ENCODE results near the gene UBXN11.

The UBXN11 gene, protein sequence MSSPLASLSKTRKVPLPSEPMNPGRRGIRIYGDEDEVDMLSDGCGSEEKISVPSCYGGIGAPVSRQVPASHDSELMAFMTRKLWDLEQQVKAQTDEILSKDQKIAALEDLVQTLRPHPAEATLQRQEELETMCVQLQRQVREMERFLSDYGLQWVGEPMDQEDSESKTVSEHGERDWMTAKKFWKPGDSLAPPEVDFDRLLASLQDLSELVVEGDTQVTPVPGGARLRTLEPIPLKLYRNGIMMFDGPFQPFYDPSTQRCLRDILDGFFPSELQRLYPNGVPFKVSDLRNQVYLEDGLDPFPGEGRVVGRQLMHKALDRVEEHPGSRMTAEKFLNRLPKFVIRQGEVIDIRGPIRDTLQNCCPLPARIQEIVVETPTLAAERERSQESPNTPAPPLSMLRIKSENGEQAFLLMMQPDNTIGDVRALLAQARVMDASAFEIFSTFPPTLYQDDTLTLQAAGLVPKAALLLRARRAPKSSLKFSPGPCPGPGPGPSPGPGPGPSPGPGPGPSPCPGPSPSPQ

DNA sequence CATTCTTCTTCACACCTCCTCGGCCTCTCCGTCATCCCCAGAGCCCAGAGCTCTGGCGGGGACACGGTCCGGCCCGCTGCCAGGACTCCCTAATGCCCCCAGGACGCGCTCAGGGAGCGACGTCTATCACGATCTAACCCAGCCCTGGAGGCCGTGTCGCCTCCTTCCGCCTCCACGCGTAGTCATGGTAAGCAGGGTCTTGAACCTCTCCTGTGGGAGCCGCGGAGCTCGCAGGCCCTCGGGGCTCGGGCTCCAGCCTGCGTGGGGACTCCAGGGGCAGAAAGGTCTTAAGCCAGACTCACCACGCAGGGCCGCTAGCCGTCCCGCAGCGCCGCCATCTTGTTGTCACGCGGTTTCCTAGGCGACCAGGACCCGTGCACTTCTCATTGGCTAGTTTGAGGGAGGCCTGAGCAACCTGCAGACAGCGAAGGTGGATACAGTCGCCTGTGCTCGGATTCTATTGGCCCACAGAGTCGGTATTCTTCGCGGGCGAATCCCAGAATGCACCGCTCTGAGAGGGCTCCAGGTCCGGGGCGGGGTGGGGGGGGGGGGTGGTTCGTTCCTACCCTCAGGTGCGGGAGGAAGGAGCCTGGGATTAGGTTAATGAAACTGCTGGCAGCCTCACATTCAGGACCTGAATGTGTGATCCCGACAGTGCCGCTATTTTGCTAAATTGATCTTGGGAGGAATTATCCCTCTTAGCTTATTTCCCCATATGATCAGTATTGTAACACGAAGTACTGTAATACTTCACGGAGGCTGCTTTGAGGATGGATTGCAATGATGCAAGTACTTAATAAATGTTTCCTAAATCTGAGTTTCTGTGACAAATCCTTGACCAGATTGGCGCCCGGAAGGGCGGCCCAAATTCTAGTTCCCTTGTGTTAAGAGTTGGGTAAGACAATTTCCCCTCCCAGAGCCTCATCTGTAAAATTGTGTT is at the start of gene UBXN11:
UBXN11 (minus strand) TSS at position 347 of the 940 bp plus-strand sequence. CDS start 3,753 bp downstream, outside the sequence.
- peak; percentile 99 for DNase-seq

DNA sequence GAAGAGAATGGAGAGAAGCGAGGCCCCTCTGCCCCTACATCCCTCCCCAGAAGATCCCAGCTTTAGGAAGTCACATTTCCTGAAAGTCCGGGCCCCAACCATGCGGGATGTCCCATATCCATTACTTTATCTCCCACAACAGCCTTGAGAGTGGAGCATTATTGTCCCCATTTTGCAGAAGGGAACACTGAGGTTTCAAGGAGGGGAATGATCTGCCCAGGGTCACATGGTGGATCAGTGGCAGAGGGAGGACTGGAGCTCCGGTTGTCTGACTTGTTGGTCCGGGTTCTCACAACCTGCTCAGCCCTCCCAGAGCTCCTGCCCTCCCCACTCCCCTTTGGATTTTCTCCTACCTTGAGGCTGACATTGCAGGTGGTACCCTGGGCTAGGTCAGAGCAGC is 49.7 kb upstream of the UBXN11 start:
- DNase-seq = no peak

DNA sequence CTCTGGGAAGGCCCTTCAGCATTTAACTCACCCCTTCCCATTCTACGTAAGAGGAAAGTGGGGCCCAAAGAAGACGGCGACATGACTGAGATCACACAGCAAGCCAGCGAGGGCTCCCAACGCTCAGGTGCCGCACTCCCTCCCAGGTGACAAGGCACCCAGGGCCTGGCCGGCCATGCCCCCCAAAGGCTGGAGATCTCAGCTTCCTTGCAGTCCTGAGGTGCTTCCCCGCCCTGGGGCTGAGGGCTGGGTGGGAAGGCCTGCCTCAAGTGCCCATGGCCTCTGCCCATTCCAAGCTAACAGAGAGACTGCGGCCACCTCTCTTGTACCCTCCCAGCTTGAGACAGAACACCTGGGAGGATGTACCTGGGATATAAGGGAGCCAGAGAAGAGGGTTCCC is 48.5 kb upstream of the UBXN11 start:
- no peak for DNase-seq

DNA sequence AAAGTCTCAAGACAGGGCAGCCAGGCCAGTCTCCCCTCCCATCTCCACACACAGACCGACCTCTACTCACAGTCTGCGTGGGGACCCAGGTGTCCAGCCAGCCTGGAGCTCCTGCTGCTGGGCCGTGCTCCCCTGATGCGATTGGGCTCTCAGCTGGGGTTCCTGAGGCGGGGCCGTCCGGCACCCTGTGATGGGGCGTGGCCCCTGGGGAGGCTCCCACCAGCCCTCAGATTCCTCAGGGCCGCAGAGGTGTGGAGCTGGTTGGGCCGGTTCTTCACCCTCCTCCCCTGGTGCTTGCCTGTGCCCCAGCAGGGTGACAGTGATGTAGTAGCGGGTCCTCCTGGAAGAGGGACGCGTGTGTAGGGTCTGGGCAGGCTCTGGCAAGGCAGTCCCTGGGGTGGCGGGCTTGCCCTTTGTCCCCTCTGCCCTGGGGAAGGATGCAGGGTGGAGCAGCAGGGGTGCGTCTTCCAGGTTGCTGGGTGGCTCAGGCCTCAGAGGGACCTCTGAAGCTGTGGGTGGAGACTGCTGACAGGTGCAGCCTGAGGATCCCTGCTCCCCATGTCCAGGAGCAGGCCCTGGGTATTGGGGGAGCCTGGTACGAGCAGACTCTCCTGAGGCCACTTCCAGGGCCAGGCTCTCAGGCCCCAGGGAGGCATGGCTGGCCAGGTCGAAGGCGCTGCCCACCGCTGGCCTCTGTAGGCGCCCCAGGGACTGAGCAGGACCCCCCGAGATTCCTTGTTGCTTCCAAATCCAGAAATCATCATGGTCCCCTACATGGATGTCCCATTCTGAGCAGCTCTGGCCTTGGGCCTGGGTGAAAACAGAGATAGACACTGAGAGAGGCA is 47.8 kb upstream of the UBXN11 start, which contains the start of gene CRYBG2:
CRYBG2 (minus strand) TSS at position 155 of the 845 bp plus-strand sequence. CDS start 7,473 bp downstream, outside the sequence.
- peak; percentile 68 for DNase-seq

DNA sequence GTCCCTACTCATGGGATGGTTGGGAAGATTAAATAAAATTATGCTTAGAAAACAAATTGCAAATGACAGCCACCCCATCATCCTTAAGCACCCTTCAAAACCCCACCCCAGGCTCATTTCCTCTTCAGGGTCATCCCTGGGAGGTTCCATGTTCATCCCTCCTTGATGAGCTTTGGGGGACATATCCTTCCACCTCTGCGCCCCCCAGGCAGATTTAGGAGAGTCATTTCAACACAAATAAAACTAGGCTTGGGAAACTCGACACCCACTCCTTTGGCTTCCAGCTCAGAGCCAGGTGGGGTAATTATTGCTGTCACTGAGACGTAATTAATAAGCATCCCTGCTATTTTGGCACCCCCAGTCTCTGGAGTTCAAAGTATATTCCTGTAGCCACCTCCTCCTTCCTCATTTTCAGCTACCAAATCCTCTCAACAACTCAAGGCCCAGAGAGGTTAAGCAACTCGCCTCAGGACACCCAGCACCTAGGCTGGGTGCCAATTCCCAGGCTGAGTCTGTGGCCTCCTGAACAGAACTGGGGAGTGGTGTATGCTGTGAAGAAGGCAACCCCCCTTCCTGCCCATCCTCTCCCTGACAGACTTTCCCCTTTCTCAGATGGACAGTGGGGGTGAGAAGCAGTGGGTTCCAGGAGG is 46.9 kb upstream of the UBXN11 start:
- no peak for DNase-seq

DNA sequence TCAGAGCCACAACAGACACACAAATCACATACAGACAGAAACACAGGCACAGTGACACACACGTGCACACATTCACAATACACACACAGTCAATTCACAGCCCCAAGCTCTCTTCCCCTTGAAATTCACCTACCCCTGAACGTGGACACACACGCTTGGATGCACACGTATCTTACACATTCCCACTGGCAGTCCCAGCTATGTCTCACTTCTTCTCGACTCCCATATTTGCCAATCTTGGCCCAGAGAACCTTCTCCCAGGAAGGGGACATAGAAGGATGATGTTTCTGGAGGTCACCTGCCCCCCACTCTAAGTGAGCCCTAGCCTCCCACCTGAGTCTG is 45.9 kb upstream of the UBXN11 start:
- no peak for DNase-seq

DNA sequence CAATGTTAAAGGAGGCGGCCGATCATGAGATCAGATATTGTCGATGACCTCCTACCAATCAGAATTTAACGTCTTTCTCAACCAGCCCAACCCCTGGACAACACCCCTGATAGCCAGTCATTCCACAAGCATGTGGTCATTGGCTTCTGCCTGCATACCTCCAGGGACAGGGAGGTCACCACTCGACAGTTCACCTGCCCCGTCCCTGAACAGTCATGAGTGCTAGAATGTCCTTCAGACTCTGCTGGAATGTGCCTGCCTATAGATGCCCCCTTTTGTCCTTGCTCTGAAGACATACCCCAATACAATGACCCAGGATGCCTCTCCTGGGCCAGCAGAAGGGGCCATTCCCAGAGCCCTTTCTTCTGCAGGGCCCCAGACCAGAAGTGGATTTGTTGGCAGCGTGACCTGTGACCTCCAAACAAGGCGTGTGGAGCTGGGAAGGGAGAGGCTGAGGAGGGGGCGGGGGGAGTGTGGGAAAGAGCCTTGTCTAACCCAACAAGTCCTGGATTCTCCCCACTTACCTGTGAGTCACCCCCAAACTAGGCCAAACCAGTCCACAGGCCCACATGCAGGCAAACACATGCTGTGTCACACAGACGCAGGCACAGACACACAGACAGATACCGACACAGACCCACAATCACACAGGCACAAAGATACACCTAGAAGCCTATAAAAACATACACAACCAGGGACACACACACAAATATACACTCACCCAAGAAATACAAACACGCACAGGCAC is 45.3 kb upstream of the UBXN11 start:
- no peak for DNase-seq

DNA sequence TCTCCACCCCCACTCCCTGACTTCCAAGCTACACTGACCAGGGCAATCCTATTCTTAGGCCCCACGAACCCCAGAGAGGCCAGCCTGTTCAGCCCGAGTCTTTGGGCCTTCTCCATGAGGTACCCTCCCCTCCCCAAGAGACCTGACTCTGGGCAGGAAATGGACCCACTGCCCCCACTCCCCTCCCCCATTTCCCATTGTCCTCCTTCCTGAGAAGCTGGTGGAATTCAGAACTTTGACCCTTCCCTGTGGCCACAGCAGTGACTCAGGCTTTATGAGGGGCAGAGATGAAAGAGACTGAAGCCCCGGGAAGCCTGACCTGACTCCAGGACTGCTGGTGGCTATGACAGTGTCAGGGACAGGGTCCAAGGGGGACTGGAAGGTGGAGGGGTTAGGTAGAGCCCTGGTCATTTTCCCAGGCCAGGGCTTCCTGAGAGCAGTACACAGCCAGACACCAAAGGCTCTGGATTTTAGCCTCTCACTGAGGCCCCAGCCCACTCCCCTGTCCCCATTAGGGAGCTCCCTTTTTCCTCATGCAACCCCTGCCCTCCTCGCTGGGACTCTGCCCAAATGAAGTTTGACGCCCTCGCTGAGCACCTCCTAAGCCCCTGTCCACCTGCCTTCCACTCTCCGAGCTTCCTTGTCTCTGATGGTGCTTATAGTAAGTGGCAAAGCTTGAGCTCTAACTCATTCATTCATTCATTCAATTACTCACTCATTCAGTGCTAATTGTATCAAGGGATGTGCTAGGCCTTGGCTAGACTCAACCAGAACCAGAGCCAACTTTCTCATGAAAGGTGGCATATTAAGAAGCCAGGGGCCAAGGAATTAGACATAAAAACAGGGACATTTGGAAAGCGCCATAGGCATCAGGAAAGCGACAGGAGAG is 44.5 kb upstream of the UBXN11 start:
- DNase-seq = no peak

DNA sequence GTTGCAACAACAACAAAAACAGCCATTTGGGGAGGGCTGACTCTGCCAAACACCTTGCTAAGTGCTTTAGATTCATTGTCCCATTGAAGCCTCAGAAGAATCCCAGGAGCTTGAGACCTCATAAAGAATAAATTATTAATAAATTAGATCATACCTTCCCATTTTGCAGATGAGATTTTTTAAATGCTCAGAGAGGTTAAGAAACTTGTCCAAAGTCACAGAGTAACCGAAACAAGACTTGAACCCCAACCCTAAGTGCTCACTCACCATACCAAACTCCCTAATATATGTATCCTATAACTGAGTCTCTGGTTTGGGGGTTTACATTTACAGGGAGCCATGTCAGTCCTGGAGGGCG is 43.9 kb upstream of the UBXN11 start:
- no peak for DNase-seq

DNA sequence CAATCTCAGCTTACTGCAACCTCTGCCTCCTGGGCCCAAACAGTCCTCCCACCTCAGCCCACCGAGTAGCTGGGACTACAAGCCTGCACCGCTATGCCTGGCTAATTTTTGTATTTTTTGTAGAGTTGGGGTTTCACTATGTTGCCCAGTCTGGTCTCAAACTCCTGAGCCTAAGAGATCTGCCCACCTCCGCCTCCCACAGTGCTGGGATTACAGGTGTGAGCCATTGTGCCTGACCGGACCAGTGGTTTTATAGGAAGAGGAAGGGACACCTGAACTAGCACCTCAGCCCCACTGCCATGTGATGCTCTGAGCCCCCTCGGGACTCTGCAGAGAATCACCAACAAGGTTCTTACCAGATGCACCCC is 43.4 kb upstream of the UBXN11 start:
- no peak for DNase-seq

DNA sequence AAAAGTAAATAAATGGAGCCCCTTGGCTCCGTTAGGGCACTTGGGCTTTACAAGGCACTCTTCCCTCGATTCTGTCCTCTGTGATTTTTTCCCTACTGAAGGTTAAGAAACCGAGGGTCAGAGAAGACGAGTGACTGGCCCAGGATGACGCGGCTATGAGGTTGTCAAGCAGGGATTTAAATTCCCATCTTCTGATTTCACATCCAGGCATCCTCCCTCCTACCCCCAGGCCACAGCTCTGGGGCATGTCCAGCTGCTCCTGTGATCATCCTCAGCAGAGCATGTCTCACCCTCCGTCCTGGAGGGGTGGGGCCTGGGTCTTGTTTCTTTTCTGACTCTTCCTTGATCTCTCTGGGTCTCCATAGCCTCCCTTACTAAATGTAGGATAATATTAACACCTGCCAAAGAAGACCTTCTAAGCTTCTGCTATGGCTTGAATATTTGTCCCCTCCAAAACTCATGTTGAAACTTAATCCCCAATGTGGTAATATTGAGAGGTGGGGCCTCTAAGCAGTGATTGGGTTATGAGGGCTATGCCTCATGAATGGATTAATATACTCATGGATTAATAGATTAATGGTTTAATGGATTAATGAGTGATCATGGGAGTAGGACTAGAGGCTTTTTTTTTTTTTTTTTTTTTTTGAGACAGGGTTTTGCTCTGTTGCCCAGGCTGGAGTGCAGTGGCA is 42.9 kb upstream of the UBXN11 start:
- no peak for DNase-seq

DNA sequence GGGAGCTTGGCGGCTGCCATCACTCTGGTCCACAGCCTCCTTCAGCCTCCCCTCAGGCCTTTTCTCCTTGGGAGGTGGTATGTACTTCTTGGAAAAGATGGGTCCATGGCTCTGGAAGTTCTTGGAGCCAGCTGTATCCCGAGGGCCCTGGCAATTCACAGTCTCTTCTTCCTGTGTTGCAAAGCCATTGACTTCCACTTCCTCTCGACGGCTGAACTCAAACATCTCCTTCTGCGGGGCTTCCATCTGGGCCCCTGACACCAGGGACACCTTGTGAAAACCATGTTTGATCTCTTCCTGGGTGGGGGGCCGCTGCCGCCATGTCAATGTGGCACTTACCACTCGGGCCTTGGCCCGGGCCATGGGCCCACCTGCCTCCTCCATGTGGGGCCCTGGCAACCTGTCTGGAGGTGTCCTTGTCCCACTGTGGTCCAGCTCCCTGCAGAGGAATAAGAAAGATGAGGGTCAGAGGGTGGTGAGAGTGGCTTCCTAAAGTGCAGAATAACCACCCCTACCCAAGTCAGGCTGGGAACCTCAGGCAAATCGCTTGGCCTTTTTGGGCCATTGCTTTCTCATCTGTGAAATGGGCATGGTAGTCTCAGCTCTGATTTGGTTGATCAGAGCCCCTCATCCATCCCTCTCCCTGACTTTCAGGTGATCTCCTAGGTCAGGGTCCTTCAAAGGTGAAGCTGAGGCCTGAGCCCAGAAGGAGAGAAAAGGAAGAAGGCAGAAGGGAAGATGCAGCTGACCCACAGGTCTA is 40.0 kb upstream of the UBXN11 start:
- no peak for DNase-seq

DNA sequence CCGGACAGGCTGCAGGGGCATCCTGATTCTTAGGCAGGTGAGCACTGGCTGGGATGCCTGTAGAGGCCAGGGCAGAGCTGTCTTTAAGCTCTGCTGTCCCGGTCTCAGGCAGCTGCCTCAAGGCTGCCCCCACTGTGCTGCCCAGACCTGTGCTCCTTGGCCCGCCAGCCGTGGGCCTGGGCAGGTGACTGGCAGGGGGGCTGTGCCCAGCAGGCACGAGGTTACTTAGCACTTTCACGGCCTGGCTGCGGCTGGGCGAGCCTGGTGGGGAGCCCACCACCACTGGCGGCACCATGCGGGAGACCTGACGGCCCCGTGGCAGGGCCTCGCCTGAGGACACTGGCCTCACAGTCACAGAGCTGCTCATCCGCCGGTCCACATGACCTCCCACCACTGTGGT is 39.3 kb upstream of the UBXN11 start:
- no peak for DNase-seq

DNA sequence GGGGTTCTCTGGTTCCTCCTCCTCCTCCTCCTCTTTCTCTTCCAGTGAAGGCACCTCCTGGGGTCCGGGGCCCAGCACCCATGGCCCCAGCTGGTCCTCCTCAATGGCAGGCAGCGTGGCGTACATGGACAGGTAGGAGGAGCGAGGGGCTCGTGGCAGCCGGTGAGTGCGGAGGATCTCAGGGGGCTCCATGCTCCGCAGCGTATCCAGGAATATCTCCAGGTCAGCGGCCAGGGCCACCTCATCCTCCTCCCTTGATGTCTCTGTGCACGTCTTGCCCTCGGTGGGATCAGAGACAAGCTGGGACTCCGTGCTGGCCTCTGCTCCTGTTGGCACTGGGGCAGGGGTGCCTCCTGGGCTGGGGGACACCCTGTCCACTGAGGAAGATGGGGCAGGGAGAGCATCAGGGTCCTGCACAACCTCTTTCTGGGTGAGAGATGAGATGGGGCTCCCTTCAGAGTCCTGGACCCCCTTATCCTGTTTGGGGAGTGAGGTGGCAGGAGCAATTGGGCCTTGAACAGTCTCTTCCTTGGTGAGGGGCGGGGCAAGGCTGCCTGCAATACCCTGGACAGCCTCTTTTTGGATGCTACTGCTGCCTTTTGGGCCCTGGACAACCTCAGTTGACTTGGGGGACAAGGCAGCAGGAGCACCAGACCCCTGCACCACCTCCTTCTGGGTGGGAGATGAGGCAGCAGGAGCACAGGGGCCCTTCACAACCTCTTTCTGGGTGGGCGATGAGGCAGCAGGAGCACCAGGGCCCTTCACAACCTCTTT is 37.9 kb upstream of the UBXN11 start:
- no peak for DNase-seq

DNA sequence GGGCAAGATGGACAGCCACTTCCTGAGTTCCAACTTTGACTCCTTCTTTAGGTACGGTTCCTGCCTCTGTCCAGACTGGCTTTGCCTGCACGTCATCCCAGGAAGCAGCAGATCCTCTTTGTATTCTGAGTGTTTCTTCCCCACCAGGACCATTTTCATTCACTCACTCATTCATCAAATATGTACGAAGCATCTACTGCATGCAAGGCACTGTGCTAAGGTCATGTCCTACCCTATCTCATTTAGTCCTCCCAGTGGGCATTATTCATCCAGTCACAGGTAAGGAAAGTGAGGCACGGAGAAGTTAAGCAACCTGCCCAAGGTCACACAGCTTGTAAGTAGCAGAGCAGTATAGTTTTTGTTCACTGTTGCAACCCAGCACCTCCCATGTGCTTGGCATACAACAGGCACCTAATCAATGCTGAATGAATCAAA is 33.6 kb upstream of the UBXN11 start:
- DNase-seq = no peak

DNA sequence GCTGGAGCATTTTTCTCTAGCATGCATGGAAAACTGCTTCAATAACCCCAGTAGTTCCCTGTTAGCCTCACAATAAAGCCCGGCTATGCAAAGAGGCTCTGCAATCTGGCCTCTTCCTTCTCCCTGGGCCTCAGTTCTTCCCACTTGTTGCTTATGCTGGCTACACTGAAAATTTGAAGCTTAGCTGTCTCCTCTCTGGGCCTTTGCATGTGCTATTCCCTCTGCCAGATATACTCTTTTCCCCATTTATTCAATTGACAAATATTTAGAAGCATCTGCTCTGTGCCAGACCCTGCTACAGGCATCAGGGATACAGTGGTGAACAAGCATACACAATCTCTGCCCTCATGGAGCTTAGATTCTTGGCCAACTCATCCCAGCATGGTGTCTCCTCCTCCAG is 32.2 kb upstream of the UBXN11 start:
- no peak for DNase-seq

DNA sequence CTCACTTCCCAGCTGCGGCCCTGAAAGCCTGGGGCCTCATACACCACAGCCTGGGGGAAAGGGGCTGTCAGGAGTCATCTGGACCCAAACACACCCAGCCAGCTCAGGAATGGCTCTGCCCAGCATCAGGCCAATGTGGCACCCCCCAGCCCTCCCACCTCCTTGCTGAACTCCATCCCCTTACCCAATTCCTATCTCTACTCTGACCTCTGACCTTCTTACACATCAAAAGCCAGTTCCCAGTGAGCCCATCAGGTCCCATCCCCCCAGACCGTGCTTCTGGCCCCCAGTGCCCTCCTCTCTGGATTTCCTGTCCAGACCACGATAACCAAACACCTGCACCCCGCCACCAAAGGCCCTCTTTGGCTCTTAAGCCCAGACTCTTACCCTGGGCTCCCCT is 31.2 kb upstream of the UBXN11 start:
- DNase-seq = no peak

DNA sequence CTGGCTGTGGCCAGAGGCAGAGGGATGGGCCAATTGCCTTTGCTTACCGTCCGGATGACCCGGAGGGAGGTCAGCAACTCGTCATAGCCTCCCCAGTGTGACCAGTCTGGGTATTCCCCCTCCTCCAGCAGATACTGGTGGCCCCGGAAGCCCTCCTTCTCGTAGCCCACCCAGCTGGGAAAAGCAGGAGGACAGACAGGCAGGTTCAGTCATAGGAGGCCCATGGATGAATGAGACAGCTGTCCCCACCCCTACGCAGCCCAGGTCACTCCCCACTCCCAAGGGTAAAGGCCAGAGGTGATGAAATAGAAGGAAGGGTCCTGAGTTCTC is 30.7 kb upstream of the UBXN11 start:
- DNase-seq = no peak
